ENCODE data around the gene XKR3.

DNA sequence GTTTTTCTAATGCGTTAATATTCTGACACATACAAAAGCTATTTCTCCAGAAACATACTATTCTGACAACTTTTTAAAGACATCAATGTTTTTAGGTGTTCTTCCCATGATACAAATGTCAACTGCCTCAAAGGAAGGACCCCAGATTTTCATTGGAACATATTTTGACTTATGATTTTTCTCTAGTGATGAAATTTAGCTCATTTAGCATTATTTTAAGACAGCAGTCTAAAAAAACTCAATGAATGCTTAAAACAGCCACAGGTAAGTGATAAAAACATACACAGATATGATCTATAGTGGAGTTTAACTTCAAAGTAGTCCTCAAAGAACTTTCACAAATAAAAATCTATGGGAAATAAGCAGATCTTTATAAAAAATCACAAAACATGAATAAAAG is 24.9 kb downstream of the XKR3 start:
- TF ChIP-seq, protein P1, sequence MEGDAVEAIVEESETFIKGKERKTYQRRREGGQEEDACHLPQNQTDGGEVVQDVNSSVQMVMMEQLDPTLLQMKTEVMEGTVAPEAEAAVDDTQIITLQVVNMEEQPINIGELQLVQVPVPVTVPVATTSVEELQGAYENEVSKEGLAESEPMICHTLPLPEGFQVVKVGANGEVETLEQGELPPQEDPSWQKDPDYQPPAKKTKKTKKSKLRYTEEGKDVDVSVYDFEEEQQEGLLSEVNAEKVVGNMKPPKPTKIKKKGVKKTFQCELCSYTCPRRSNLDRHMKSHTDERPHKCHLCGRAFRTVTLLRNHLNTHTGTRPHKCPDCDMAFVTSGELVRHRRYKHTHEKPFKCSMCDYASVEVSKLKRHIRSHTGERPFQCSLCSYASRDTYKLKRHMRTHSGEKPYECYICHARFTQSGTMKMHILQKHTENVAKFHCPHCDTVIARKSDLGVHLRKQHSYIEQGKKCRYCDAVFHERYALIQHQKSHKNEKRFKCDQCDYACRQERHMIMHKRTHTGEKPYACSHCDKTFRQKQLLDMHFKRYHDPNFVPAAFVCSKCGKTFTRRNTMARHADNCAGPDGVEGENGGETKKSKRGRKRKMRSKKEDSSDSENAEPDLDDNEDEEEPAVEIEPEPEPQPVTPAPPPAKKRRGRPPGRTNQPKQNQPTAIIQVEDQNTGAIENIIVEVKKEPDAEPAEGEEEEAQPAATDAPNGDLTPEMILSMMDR (IDR thresholded peaks at IDR 0.05; ENCODE audit: control extremely low read depth in 1 of 3, insufficient read depth in 1 of 3, low read depth in 1 of 3, low read length in 3 of 3): no peak
- TF ChIP-seq EZH2 (IDR thresholded peaks at IDR 0.05; ENCODE audit: low read depth, low read length, severe bottlenecking): no peak
- no peak for TF ChIP-seq FOSL1 (IDR thresholded peaks at IDR 0.05; ENCODE audit: insufficient read depth, low read depth, low read length)
- no peak for TF ChIP-seq JUND (IDR thresholded peaks at IDR 0.05; ENCODE audit: low read length)
- no peak for TF ChIP-seq SP2 (IDR thresholded peaks at IDR 0.05; ENCODE audit: low read length)
- no peak for TF ChIP-seq TAF1 (IDR thresholded peaks at IDR 0.05; ENCODE audit: low read depth, low read length)
- no peak for TF ChIP-seq GABPA (IDR thresholded peaks at IDR 0.05; ENCODE audit: borderline replicate concordance, insufficient read depth, low read length)
- TF ChIP-seq TBP (IDR thresholded peaks at IDR 0.05; ENCODE audit: low read depth, low read length): no peak
- no peak for TF ChIP-seq YY1 (IDR thresholded peaks at IDR 0.05; ENCODE audit: low read depth, low read length)
- no peak for TF ChIP-seq POLR2A (IDR thresholded peaks at IDR 0.05; ENCODE audit: control extremely low read depth in 1 of 2, low read depth in 2 of 2, low read length in 2 of 2)
- no peak for TF ChIP-seq JUN (IDR thresholded peaks at IDR 0.05; ENCODE audit: low read depth, low read length)
- no peak for TF ChIP-seq SRF (IDR thresholded peaks at IDR 0.05; ENCODE audit: low read depth, low read length)
